Measurements from ENCODE around the gene CTU2.
A peak's percentile ranks its signal among the peaks of the same experiment; 100 is the strongest.

The CTU2 gene

GRCh38 chr16:88700636-88701482, 5.4 kb upstream of the CTU2 start:
- Histone ChIP-seq H3K4me1 (ENCODE audit: control insufficient read depth, low read depth, low read length) (no peaks in the 10 kb centered on the region), H3K4me3 (ENCODE audit: low read length) (no peak overlapping the region), H3K9ac (ENCODE audit: low read length) (no peak overlapping the region), H3K27ac (ENCODE audit: low read length) (no peak overlapping the region), H3K36me3 (ENCODE audit: control insufficient read depth, low read depth, low read length) (no peaks in the 10 kb centered on the region), H3K27me3 (ENCODE audit: control insufficient read depth, insufficient read depth, low read length) (no peaks in the 10 kb centered on the region), H3K9me3 (ENCODE audit: control insufficient read depth, low read depth, low read length) (no peaks in the 10 kb centered on the region)

DNA sequence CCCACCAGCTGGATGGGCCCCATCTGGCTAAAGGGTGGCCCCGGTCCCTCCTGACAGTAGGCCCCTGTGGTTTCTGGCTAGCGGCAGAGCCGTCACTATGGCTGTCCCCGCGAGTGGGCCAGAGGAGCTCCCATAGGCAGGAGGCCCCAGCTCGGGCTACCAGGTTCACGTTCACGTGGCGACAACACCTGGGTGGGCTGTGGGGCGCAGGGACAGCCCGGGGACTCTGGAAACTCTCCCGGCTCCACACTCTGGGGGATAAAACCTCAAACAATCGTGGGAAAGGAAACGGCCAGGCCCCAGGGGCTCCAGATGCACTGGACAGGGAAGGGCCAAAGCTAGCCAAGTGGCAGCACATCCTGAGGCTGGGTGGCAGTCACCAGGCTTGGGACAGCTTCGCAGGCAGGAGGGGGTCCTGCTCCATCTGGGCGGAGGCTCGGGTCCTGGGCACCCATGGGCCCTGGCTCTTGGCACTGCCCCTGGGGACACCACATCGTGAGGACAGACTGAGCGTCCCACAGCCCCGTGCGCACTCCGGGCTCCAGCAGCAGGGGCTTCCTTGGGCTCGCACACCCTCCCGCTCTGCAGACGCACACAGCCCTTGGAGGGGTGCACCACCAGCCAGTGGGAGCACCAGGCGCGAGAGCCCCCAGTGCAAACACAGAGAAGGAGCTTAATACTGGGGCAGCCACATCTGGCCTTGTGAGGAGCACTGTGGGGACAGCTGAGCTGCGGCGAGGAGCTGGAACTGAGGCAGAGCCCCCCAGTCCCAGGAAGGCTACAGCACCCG, 4.5 kb upstream of the CTU2 start:
- Histone ChIP-seq H3K9ac (ENCODE audit: low read length) (no peak overlapping the region), H3K4me1 (ENCODE audit: control insufficient read depth, low read depth, low read length) (no peaks in the 10 kb centered on the region), H3K36me3 (ENCODE audit: control insufficient read depth, low read depth, low read length) (no peaks in the 10 kb centered on the region), H3K27me3 (ENCODE audit: control insufficient read depth, insufficient read depth, low read length) (no peaks in the 10 kb centered on the region), H3K9me3 (ENCODE audit: control insufficient read depth, low read depth, low read length) (no peaks in the 10 kb centered on the region), H3K27ac (ENCODE audit: low read length) (no peak overlapping the region), H3K4me3 (ENCODE audit: low read length) (no peak overlapping the region)

DNA sequence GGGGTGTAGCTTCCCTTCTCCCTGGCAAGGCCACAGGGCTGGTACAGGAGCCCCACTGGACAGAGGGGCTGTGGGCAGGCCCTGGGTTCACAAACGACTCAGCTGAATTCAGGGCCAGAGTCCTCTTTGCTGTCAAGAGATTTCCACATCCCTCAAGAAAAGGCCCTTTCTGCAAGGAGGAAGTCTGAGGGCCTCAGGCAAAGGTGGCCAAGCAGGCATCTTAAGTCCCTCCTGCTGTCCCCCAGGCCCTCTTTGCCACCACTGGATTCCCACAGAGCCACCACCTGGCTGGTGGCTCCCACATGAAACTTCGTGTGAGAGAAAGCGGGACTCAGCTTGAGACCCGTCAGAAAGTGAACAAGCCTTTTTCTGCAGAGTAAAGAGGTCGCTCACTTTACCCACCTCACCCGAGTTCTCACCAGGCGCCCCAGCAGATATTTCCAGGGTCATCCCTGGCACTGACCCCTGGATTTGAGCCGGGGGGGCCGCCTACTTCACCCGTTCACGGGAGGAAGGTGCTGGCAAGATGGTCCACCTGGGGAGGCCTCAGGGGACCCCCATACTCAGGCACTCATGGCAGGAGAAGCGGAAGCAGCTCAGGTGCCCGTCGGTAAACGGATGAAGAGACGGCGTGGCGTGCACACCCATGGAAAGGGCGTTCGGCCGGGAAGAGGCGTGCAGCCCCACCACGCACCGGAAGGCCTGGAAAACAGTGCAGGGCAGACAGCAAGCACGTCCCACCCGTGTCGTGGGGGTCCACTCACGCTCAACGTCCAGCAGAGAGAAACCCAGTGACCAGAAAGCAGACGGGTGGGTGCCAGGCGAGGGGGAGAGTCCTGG, 3.7 kb upstream of the CTU2 start:
- Histone ChIP-seq H3K9me3 (ENCODE audit: control insufficient read depth, low read depth, low read length) (no peaks in the 10 kb centered on the region), H3K4me3 (ENCODE audit: low read length) (no peak overlapping the region), H3K27ac (ENCODE audit: low read length) (no peak overlapping the region), H3K36me3 (ENCODE audit: control insufficient read depth, low read depth, low read length) (no peaks in the 10 kb centered on the region), H3K27me3 (ENCODE audit: control insufficient read depth, insufficient read depth, low read length) (no peaks in the 10 kb centered on the region), H3K9ac (ENCODE audit: low read length) (no peak overlapping the region), H3K4me1 (ENCODE audit: control insufficient read depth, low read depth, low read length) (no peaks in the 10 kb centered on the region)

DNA sequence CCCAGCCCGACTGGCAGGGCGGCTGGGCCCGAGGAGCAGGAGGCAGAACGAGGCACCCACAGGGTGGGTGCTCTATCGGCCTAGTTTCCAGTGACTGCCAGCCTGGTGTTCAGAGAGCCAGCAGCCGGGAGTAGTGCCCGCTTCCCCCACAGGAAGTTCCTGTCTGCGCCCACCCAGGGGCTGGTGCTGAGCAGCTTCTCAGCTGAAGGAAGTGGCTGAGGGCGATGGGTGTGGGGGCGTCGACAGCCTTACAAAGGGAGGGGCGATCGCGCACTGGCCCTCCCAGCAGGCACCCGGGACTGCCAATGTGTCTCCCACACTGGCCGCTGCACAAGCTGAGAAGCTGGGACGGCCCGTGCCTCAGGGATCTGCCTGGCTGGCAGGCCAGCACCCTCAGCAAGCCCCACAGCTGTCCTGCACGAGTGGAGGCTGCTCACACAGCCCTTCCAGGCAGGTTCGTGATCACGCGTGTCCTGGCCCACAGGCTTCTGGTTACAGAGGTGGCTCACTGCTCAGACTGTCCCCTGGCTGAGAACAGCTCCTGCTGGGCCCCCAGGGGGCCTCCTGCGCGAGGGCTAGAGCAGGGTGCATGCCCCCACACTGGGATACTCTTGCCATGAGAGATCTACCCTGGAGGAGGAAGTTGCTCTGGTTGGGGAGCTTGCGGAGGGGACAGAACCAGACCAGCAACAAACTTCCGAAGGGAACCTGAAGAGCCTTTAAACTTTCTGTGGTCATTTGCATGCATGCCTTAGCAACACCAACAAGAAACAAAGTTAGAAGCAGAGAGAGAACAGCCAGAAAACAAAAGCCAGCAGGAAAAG, 2.6 kb upstream of the CTU2 start:
- H3K4me1 ChIP-seq (ENCODE audit: control insufficient read depth, low read depth, low read length): no peaks in the 10 kb centered on the region
- no peak overlapping the region for H3K27ac ChIP-seq (ENCODE audit: low read length)
- H3K9ac ChIP-seq (ENCODE audit: low read length): no peak overlapping the region
- no peaks in the 10 kb centered on the region for H3K9me3 ChIP-seq (ENCODE audit: control insufficient read depth, low read depth, low read length)
- no peak overlapping the region for H3K4me3 ChIP-seq (ENCODE audit: low read length)
- H3K36me3 ChIP-seq (ENCODE audit: control insufficient read depth, low read depth, low read length): no peaks in the 10 kb centered on the region
- H3K27me3 ChIP-seq (ENCODE audit: control insufficient read depth, insufficient read depth, low read length): no peaks in the 10 kb centered on the region

DNA sequence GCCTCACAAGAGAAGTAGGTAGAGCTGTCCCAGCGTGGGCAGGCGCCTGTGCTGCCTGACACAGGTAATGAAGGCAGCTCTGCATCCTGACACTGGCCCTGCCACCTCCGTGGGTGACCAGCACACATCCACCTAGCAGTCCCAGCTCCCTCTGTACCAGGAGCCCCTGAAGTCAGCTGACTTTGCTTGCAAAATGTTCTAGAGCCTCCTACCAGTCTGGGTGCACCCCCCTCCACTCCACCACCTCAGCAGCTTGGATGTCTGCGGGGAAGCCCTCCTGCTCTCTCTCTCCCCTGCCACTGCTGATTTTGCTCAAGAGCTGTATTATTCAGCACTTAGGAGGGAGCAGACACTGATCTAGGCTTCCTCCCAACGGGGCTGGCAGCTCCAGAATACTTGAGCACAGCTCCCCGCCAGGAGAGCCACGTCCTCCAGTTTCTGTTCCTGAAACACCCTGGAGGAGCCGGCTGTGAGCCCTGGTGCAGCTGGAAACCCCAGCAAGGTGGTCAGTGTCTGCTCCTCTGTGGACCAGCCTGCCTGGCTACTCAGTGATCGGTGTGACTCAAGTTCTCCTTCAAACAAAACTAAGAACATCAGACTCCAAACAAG, 1.1 kb upstream of the CTU2 start:
- H3K4me1 ChIP-seq (ENCODE audit: control insufficient read depth, low read depth, low read length): no peaks in the 10 kb centered on the region
- H3K4me3 ChIP-seq (ENCODE audit: low read length): peak overlapping the region; percentile 57
- no peak overlapping the region for H3K27ac ChIP-seq (ENCODE audit: low read length)
- H3K9me3 ChIP-seq (ENCODE audit: control insufficient read depth, low read depth, low read length): no peaks in the 10 kb centered on the region
- no peaks in the 10 kb centered on the region for H3K36me3 ChIP-seq (ENCODE audit: control insufficient read depth, low read depth, low read length)
- peak overlapping the region; percentile 26 for H3K9ac ChIP-seq (ENCODE audit: low read length)
- H3K27me3 ChIP-seq (ENCODE audit: control insufficient read depth, insufficient read depth, low read length): no peaks in the 10 kb centered on the region

GRCh38 chr16:88705801-88706228, 488 bp upstream of the CTU2 start:
- no peaks in the 10 kb centered on the region for H3K9me3 ChIP-seq (ENCODE audit: control insufficient read depth, low read depth, low read length)
- H3K27me3 ChIP-seq (ENCODE audit: control insufficient read depth, insufficient read depth, low read length): no peaks in the 10 kb centered on the region
- no peaks in the 10 kb centered on the region for H3K36me3 ChIP-seq (ENCODE audit: control insufficient read depth, low read depth, low read length)
- H3K27ac ChIP-seq (ENCODE audit: low read length): no peak overlapping the region
- peak overlapping the region; percentile 26 for H3K9ac ChIP-seq (ENCODE audit: low read length)
- H3K4me3 ChIP-seq (ENCODE audit: low read length): peak overlapping the region; percentile 92
- no peaks in the 10 kb centered on the region for H3K4me1 ChIP-seq (ENCODE audit: control insufficient read depth, low read depth, low read length)

GRCh38 chr16:88706965-88707826, 893 bp downstream of the CTU2 start:
- Histone ChIP-seq H3K9me3 (ENCODE audit: control insufficient read depth, low read depth, low read length) (no peaks in the 10 kb centered on the region), H3K27me3 (ENCODE audit: control insufficient read depth, insufficient read depth, low read length) (no peaks in the 10 kb centered on the region), H3K27ac (ENCODE audit: low read length) (no peak overlapping the region), H3K36me3 (ENCODE audit: control insufficient read depth, low read depth, low read length) (no peaks in the 10 kb centered on the region), H3K4me3 (ENCODE audit: low read length) (peak overlapping the region; percentile 92), H3K4me1 (ENCODE audit: control insufficient read depth, low read depth, low read length) (no peaks in the 10 kb centered on the region), H3K9ac (ENCODE audit: low read length) (peak overlapping the region; percentile 70)

- H3K27me3 ChIP-seq (ENCODE audit: control insufficient read depth, insufficient read depth, low read length): no peaks in the 10 kb centered on the region
- no peak overlapping the region for H3K4me3 ChIP-seq (ENCODE audit: low read length)
- no peak overlapping the region for H3K9ac ChIP-seq (ENCODE audit: low read length)
- no peaks in the 10 kb centered on the region for H3K9me3 ChIP-seq (ENCODE audit: control insufficient read depth, low read depth, low read length)
- peaks cover 12% of the 10 kb centered on the region for H3K36me3 ChIP-seq (ENCODE audit: control insufficient read depth, low read depth, low read length)
- no peak overlapping the region for H3K27ac ChIP-seq (ENCODE audit: low read length)
- no peaks in the 10 kb centered on the region for H3K4me1 ChIP-seq (ENCODE audit: control insufficient read depth, low read depth, low read length)
Measured at GRCh38 chr16:88710556-88710955, 4.3 kb downstream of the CTU2 start.

- H3K4me3 ChIP-seq (ENCODE audit: low read length): no peak overlapping the region
- no peaks in the 10 kb centered on the region for H3K27me3 ChIP-seq (ENCODE audit: control insufficient read depth, insufficient read depth, low read length)
- H3K4me1 ChIP-seq (ENCODE audit: control insufficient read depth, low read depth, low read length): no peaks in the 10 kb centered on the region
- H3K27ac ChIP-seq (ENCODE audit: low read length): no peak overlapping the region
- H3K36me3 ChIP-seq (ENCODE audit: control insufficient read depth, low read depth, low read length): peaks cover 20% of the 10 kb centered on the region
- H3K9me3 ChIP-seq (ENCODE audit: control insufficient read depth, low read depth, low read length): no peaks in the 10 kb centered on the region
- H3K9ac ChIP-seq (ENCODE audit: low read length): no peak overlapping the region
Measured at GRCh38 chr16:88711750-88712340, 5.5 kb downstream of the CTU2 start.

Measured in iPS-18a (cell line).